Measurements from ENCODE around the gene HDAC11.

HDAC11 gene

GRCh38 chr3:13539292-13539638 lies 59.2 kb downstream of the HDAC11 start:
- no peak overlapping the region for H3K4me3 ChIP-seq (ENCODE audit: low read depth, low read length)
- ChIA-PET CTCF (interaction anchor here (0.9 to 1.4 kb wide), 6 partner anchors 10 to 112 kb away, joined by 4 to 7 read pairs (median 4); partner anchors contain the start of gene FBLN2), POLR2A (interaction anchor here (0.6 to 1.4 kb wide), 3 partner anchors 14 to 672 kb away, joined by 3 read pairs; no protein-coding TSS in a partner anchor)
- no peak for DNase-seq (ENCODE audit: low read depth, low spot score)
- TF ChIP-seq CTCF (IDR thresholded peaks at IDR 0.05; ENCODE audit: insufficient read depth, low read length, missing control alignments): no peak

DNA sequence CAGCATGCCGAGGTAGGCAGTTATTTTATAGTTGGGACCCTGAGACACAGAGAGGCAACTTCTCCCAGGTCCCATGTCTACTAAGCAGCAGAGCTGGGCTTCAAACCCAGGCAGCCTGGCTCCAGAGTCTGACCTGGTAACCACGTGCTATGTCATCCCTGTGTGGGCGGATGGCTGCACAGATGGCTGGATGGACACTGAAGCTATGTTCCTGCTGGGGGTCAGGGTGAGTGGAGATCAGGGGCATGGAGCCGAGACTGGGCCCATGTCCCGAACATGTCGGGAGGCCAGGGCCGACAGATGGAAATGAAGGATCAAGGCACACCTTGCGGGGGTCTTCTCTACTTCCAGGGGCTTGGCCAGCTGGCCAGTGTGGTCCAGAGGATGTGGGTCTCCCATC lies 59.6 kb downstream of the HDAC11 start:
- no peak overlapping the region for H3K4me3 ChIP-seq (ENCODE audit: low read depth, low read length)
- TF ChIP-seq CTCF (IDR thresholded peaks at IDR 0.05; ENCODE audit: insufficient read depth, low read length, missing control alignments): no peak
- CTCF ChIA-PET: interaction anchor here (1.0 to 1.3 kb wide), 4 partner anchors 9 to 110 kb away, joined by 3 to 7 read pairs (median 4); partner anchors contain the start of gene FBLN2
- DNase-seq (ENCODE audit: low read depth, low spot score): no peak
- POLR2A ChIA-PET: interaction anchor here (0.7 to 1.4 kb wide), 2 partner anchors 15 to 41 kb away, joined by 3 read pairs; no protein-coding TSS in a partner anchor

DNA sequence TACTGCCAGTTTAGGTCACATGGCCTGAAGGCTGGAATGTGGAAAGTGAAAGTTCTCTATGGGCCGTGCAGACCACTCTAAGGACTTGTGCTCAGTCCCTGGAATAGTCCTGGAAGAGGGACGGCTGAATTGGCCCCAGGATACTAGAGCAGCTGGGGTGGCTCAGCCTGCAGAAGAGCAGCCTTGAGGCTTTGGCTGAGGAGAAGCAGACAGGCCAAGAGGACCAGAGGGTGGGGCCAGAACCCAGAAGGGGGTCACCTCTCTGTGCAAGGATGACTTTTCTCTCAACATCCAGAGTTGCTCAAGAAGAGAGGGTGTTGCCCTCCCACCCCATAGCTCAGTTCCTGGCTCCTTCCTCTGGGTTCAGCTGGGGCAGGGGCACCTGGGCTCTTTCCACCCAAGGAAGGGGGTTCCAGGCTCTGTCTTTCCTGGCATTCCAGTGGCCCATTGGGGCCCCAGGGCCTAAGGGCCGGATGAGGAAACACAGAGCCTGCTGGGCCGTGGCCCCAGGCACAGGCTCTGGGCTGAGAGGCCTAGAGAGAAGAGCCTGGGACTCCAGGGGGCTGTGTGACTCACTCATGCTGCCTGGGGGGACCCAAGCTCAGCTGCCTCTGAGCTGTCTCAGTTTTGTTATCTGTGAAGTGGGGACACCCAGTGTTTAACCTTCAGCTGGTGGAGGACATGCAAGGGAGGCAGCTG lies 60.3 kb downstream of the HDAC11 start:
- CTCF ChIA-PET: interaction anchor here (1.1 to 1.6 kb wide), 5 partner anchors 9 to 40 kb away, joined by 3 to 7 read pairs (median 3); partner anchors contain the start of gene FBLN2
- POLR2A ChIA-PET: interaction anchor here (1.4 kb wide), 1 partner anchor 15 kb away, joined by 3 read pairs; no protein-coding TSS in a partner anchor
- no peak for DNase-seq (ENCODE audit: low read depth, low spot score)
- TF ChIP-seq CTCF (IDR thresholded peaks at IDR 0.05; ENCODE audit: insufficient read depth, low read length, missing control alignments): no peak
- H3K4me3 ChIP-seq (ENCODE audit: low read depth, low read length): no peak overlapping the region

DNA sequence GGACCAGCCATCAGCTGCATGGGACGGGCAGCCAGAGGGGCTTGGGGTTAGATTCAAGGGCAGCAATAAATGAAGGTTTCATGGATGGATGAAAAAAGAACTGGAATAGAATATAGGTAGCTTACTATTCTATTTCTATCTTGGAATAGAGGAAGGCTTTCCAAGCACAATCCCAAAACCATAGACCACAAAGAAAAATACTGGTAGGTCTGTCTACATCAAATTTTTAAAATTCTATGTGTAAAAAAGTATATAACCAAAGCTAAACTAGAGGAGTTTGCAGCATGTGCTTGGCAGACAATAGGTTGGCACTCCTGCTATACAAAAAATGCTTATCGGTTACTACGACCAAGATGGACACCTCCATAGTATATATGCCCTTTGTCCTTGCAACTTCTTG lies 61.6 kb downstream of the HDAC11 start:
- no peak for TF ChIP-seq CTCF (IDR thresholded peaks at IDR 0.05; ENCODE audit: insufficient read depth, low read length, missing control alignments)
- no peak for DNase-seq (ENCODE audit: low read depth, low spot score)
- no peak overlapping the region for H3K4me3 ChIP-seq (ENCODE audit: low read depth, low read length)
- CTCF ChIA-PET: interaction anchor here (1.3 to 1.6 kb wide), 2 partner anchors 15 to 16 kb away, joined by 3 read pairs; no protein-coding TSS in a partner anchor
- POLR2A ChIA-PET: no interaction called here

DNA sequence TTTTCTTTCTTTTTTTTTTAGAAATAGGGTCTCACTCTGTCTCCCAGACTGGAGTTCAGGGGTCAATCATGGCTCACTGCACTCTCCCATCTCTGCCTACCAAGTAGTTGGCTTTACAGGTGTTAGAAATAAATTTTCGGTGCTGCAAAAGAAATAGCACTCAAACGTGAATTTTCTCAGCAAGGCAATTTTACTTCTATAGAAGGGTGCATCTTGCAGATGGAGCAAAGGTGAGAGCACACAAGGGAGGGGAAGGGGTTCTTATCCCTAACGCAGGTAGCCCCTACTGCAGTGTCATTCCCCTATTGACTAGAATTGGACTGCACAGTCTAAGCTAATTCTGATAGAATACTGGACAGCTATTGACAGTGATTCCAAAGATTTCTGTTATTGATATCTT lies 62.0 kb downstream of the HDAC11 start:
- no peak for TF ChIP-seq CTCF (IDR thresholded peaks at IDR 0.05; ENCODE audit: insufficient read depth, low read length, missing control alignments)
- POLR2A ChIA-PET: no interaction called here
- DNase-seq (ENCODE audit: low read depth, low spot score): no peak
- CTCF ChIA-PET: interaction anchor here (1.2 kb wide), 1 partner anchor 106 kb away, joined by 4 read pairs; no protein-coding TSS in a partner anchor
- H3K4me3 ChIP-seq (ENCODE audit: low read depth, low read length): no peak overlapping the region

GRCh38 chr3:13543253-13543652 lies 63.1 kb downstream of the HDAC11 start:
- CTCF ChIA-PET: interaction anchor here (1.2 to 1.3 kb wide), 2 partner anchors 43 to 105 kb away, joined by 3 to 4 read pairs; no protein-coding TSS in a partner anchor
- DNase-seq (ENCODE audit: low read depth, low spot score): no peak
- no peak overlapping the region for H3K4me3 ChIP-seq (ENCODE audit: low read depth, low read length)
- no peak for TF ChIP-seq CTCF (IDR thresholded peaks at IDR 0.05; ENCODE audit: insufficient read depth, low read length, missing control alignments)
- POLR2A ChIA-PET: no interaction called here
